ENCODE data around the gene LACTBL1. TPM values are rescaled to one million over a fixed set of nuclear protein-coding genes. Genes with fewer than 3 reads are reported as not detected.

Gene LACTBL1
- total RNA-seq, 4 donors from 2014 or later, result not detected

DNA sequence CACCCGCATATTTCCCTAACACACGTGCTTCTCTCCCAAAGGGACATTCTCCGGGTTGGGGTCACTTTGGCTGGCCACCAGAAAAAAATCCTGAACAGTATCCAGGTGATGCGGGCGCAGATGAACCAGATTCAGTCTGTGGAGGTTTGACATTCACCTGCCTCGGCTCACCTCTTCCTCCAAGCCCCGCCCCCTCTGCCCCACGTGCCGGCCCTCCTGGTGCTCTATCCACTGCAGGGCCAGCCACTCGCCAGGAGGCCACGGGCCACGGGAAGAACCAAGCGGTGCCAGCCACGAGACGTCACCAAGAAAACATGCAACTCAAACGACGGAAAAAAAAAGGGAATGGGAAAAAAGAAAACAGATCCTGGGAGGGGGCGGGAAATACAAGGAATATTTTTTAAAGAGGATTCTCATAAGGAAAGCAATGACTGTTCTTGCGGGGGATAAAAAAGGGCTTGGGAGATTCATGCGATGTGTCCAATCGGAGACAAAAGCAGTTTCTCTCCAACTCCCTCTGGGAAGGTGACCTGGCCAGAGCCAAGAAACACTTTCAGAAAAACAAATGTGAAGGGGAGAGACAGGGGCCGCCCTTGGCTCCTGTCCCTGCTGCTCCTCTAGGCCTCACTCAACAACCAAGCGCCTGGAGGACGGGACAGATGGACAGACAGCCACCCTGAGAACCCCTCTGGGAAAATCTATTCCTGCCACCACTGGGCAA, 59.1 kb downstream of the LACTBL1 start:
- no peaks in the 10 kb centered on the region for H3K4me1 ChIP-seq
- peaks cover 0 to 16% (median 0%) of the 10 kb centered on the region in 3 donors for H3K36me3 ChIP-seq
- DNase-seq, result no peak
- H3K9me3 ChIP-seq, result no peaks in the 10 kb centered on the region
- H3K27ac ChIP-seq, result no peak overlapping the region
- H3K27me3 ChIP-seq, result no peaks in the 10 kb centered on the region
- H3K4me3 ChIP-seq, result no peak overlapping the region
- TF ChIP-seq POLR2A (IDR thresholded peaks at IDR 0.05), result no peak
- TF ChIP-seq, protein P1, sequence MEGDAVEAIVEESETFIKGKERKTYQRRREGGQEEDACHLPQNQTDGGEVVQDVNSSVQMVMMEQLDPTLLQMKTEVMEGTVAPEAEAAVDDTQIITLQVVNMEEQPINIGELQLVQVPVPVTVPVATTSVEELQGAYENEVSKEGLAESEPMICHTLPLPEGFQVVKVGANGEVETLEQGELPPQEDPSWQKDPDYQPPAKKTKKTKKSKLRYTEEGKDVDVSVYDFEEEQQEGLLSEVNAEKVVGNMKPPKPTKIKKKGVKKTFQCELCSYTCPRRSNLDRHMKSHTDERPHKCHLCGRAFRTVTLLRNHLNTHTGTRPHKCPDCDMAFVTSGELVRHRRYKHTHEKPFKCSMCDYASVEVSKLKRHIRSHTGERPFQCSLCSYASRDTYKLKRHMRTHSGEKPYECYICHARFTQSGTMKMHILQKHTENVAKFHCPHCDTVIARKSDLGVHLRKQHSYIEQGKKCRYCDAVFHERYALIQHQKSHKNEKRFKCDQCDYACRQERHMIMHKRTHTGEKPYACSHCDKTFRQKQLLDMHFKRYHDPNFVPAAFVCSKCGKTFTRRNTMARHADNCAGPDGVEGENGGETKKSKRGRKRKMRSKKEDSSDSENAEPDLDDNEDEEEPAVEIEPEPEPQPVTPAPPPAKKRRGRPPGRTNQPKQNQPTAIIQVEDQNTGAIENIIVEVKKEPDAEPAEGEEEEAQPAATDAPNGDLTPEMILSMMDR (IDR thresholded peaks at IDR 0.05), result no peak

- H3K4me1 ChIP-seq, result no peaks in the 10 kb centered on the region
- no peak overlapping the region for H3K27ac ChIP-seq
Observed at GRCh38 chr1:22912311-22912710, 60.4 kb downstream of the LACTBL1 start.

GRCh38 chr1:22910986-22911651, 61.5 kb downstream of the LACTBL1 start:
- Histone ChIP-seq H3K9me3 (no peaks in the 10 kb centered on the region), H3K27ac (no peak overlapping the region), H3K36me3 (peaks cover 0 to 16% (median 0%) of the 10 kb centered on the region in 3 donors), H3K4me1 (no peaks in the 10 kb centered on the region), H3K27me3 (no peaks in the 10 kb centered on the region), H3K4me3 (no peak overlapping the region)
- no peak for DNase-seq
- no peak for TF ChIP-seq POLR2A (IDR thresholded peaks at IDR 0.05)
- TF ChIP-seq, protein P1 (IDR thresholded peaks at IDR 0.05), result no peak

More at GRCh38 chr1:22912311-22912710, 60.4 kb downstream of the LACTBL1 start:
- H3K36me3 ChIP-seq, result peaks cover 0 to 16% (median 0%) of the 10 kb centered on the region in 3 donors
- DNase-seq, result no peak
- H3K9me3 ChIP-seq, result no peaks in the 10 kb centered on the region
- H3K27me3 ChIP-seq, result no peaks in the 10 kb centered on the region
- TF ChIP-seq, protein P1 (IDR thresholded peaks at IDR 0.05), result no peak
- TF ChIP-seq POLR2A (IDR thresholded peaks at IDR 0.05), result no peak
- no peak overlapping the region for H3K4me3 ChIP-seq

GRCh38 chr1:22910286-22910685, 62.4 kb downstream of the LACTBL1 start:
- H3K36me3 ChIP-seq, result peaks cover 0 to 16% (median 0%) of the 10 kb centered on the region in 3 donors
- H3K4me3 ChIP-seq, result no peak overlapping the region
- TF ChIP-seq, protein P1 (IDR thresholded peaks at IDR 0.05), result no peak
- TF ChIP-seq POLR2A (IDR thresholded peaks at IDR 0.05), result no peak
- H3K27me3 ChIP-seq, result no peaks in the 10 kb centered on the region
- H3K4me1 ChIP-seq, result no peaks in the 10 kb centered on the region
- H3K9me3 ChIP-seq, result no peaks in the 10 kb centered on the region
- H3K27ac ChIP-seq, result no peak overlapping the region
- no peak for DNase-seq

DNA sequence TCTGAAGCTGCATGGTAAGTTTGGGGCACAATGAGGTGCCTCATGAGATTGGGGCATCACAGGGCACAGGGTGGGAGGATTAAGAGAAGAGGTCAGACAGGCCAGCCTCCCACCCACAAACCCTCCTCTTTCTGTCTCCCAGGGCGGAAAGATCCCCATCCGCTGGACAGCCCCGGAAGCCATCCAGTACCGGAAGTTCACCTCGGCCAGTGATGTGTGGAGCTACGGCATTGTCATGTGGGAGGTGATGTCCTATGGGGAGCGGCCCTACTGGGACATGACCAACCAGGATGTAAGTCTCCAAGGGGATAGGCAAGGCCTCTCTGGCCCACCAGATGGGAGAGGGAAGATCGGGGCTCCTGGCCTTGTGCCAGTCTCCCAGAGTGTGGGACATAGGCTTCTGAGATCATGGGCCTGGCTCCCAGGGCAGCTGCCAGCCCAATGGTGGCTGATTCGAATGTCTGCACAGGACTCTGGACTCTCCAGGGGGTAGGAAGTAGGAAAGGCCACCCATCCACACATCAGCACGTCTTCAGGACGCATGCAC, 63.7 kb downstream of the LACTBL1 start:
- no peak for TF ChIP-seq POLR2A (IDR thresholded peaks at IDR 0.05)
- TF ChIP-seq, protein P1 (IDR thresholded peaks at IDR 0.05), result no peak
- Histone ChIP-seq H3K36me3 (peaks cover 0 to 16% (median 0%) of the 10 kb centered on the region in 3 donors), H3K9me3 (no peaks in the 10 kb centered on the region), H3K27ac (no peak overlapping the region), H3K4me1 (no peaks in the 10 kb centered on the region), H3K4me3 (no peak overlapping the region), H3K27me3 (no peaks in the 10 kb centered on the region)
- DNase-seq, result no peak

Measured in Peyer's patch (tissue), 4 donors.